ENCODE data around the gene S100A3.
A peak's percentile ranks its signal among the peaks of the same experiment; 100 is the strongest.
"Not testable (repeated sequence)": the region's sequence is repeated elsewhere in the genome, so short reads cannot be mapped to it uniquely, and the experiment has no call there.

The S100A3 gene

GRCh38 chr1:153527683-153528040 lies 21.4 kb downstream of the S100A3 start:
- POLR2A ChIA-PET (ENCODE audit: low non-redundant PET): interaction anchor here (2.7 kb wide), 1 partner anchor 12 kb away, joined by 7 read pairs; no protein-coding TSS in a partner anchor
- CTCF ChIA-PET: interaction anchor here (0.5 to 1.5 kb wide), 7 partner anchors 17 to 186 kb away, joined by 3 to 4 read pairs (median 3); no protein-coding TSS in a partner anchor
- no peak for TF ChIP-seq CTCF (conservative IDR thresholded peaks at IDR 0.05; ENCODE audit: low read depth)
- H3K27ac ChIP-seq: peak overlapping the region; percentile 98
- no peak for DNase-seq (ENCODE audit: low spot score)

GRCh38 chr1:153527023-153527682 lies 21.9 kb downstream of the S100A3 start:
- ChIA-PET CTCF (interaction anchor here (0.5 to 1.5 kb wide), 6 partner anchors 17 to 186 kb away, joined by 3 to 4 read pairs (median 4); no protein-coding TSS in a partner anchor), POLR2A (ENCODE audit: low non-redundant PET) (interaction anchor here (1.3 to 2.7 kb wide), 2 partner anchors 9 to 11 kb away, joined by 5 to 7 read pairs; partner anchors contain the start of gene S100A6)
- H3K27ac ChIP-seq: peak overlapping the region; percentile 98
- no peak for TF ChIP-seq CTCF (conservative IDR thresholded peaks at IDR 0.05; ENCODE audit: low read depth)
- DNase-seq (ENCODE audit: low spot score): peak; percentile 88

GRCh38 chr1:153526132-153526543 lies 22.9 kb downstream of the S100A3 start:
- peak overlapping the region; percentile 98 for H3K27ac ChIP-seq
- no peak for TF ChIP-seq CTCF (conservative IDR thresholded peaks at IDR 0.05; ENCODE audit: low read depth)
- CTCF ChIA-PET: interaction anchor here (0.6 to 1.5 kb wide), 3 partner anchors 16 to 173 kb away, joined by 3 to 4 read pairs (median 3); no protein-coding TSS in a partner anchor
- DNase-seq (ENCODE audit: low spot score): peak; percentile 47
- POLR2A ChIA-PET (ENCODE audit: low non-redundant PET): interaction anchor here (0.5 to 2.7 kb wide), 5 partner anchors 9 to 108 kb away, joined by 3 to 7 read pairs (median 5); partner anchors contain the start of genes S100A2 and S100A6

- H3K27ac ChIP-seq: peak overlapping the region; percentile 98
- ChIA-PET CTCF (no interaction called here), POLR2A (ENCODE audit: low non-redundant PET) (interaction anchor here (1.3 to 2.7 kb wide), 4 partner anchors 10 to 41 kb away, joined by 3 to 7 read pairs (median 6); partner anchors contain the start of genes S100A2 and S100A6)
- no peak for DNase-seq (ENCODE audit: low spot score)
- TF ChIP-seq CTCF (conservative IDR thresholded peaks at IDR 0.05; ENCODE audit: low read depth): no peak
Observed at GRCh38 chr1:153525088-153525728, 23.9 kb downstream of the S100A3 start.

- H3K27ac ChIP-seq: peak overlapping the region; percentile 54
- POLR2A ChIA-PET (ENCODE audit: low non-redundant PET); DNase-seq (ENCODE audit: low spot score): not testable (repeated sequence)
- CTCF ChIA-PET: interaction anchor here (0.6 kb wide), 2 partner anchors 12 to 487 kb away, joined by 3 to 5 read pairs; no protein-coding TSS in a partner anchor
Observed at GRCh38 chr1:153522353-153523048, 26.6 kb downstream of the S100A3 start.

- DNase-seq (ENCODE audit: low spot score); POLR2A ChIA-PET (ENCODE audit: low non-redundant PET): not testable (repeated sequence)
- peak overlapping the region; percentile 54 for H3K27ac ChIP-seq
- CTCF ChIA-PET: interaction anchor here (1.0 kb wide), 1 partner anchor 11 kb away, joined by 3 read pairs; no protein-coding TSS in a partner anchor
Observed at GRCh38 chr1:153521808-153522207, 27.2 kb downstream of the S100A3 start.

GRCh38 chr1:153520818-153521476 lies 28.1 kb downstream of the S100A3 start:
- CTCF ChIA-PET: interaction anchor here (1.0 kb wide), 1 partner anchor 10 kb away, joined by 3 read pairs; no protein-coding TSS in a partner anchor
- DNase-seq (ENCODE audit: low spot score): no peak
- H3K27ac ChIP-seq: peak overlapping the region; percentile 54
- POLR2A ChIA-PET (ENCODE audit: low non-redundant PET): no interaction called here
- TF ChIP-seq CTCF (conservative IDR thresholded peaks at IDR 0.05; ENCODE audit: low read depth): no peak

- CTCF ChIA-PET: interaction anchor here (1.3 kb wide), 1 partner anchor 12 kb away, joined by 6 read pairs; no protein-coding TSS in a partner anchor
- POLR2A ChIA-PET (ENCODE audit: low non-redundant PET); DNase-seq (ENCODE audit: low spot score); H3K27ac ChIP-seq: not testable (repeated sequence)
Observed at GRCh38 chr1:153520137-153520691, 28.8 kb downstream of the S100A3 start.

All from RWPE1 (cell line).